ENCODE data around the gene B3GALNT2.

- TF ChIP-seq CTCF (IDR thresholded peaks at IDR 0.05) (no peak), POLR2A (IDR thresholded peaks at IDR 0.05) (no peak)
Observed at GRCh38 chr1:235516862-235517446, 12.7 kb upstream of the B3GALNT2 start.
